HG03565 (cell line): ENCODE results near the gene HSP90AB1.

ENCODE experiments used
- ATAC-seq: cut with Tn5 transposase; IDR thresholded peaks from one replicate; pipeline ENCODE4 v1.9.1; 2021; ENCODE audit warnings: mild to moderate bottlenecking, moderate library complexity; ENCODE audit not compliant: unreplicated experiment

HSP90AB1 gene

DNA sequence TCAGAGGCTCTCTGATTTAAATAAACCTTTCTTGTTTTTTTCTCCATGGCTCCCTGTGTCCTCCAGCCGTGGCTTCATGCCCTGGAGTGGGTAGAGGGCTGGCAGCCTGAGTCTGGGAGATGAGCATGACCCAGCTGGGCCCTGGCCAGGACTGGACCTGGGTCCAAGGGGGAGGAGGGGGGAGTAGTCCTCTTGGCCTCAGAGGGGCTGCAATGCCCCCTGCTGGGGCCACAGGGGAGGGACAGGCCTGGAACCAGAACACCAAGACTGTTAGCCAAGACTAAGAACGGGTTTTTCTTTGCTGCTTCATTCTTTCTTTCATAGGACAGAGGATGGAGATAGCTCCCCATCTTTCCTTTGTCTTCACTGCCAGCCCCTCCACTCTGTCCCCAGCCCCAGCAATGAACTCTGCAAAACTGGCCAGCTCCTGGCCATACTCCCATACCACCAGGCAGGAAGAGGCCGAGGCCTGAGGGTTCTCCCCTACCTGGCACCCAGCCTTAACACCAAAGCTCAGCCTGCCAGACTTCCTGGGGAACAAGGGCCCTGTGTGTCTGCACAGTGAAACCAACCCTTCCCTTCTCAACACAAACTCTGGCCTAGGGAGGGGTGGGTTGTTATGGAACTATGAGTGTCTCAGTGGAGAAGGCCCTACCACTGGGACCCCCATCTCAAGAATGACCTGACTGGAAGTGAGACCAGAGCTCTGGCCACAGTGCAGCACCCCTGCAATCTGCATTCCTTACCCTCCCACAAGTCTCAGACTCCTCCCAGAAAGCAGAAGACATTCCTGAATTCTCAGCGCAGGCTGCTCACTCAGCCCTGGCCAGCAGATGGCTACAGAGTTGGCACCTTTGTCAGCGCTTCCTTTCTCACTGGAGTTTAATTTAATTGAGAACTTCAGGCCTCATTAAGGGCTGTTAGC lies 12.5 kb upstream of the HSP90AB1 start:
- ATAC-seq: no peak

DNA sequence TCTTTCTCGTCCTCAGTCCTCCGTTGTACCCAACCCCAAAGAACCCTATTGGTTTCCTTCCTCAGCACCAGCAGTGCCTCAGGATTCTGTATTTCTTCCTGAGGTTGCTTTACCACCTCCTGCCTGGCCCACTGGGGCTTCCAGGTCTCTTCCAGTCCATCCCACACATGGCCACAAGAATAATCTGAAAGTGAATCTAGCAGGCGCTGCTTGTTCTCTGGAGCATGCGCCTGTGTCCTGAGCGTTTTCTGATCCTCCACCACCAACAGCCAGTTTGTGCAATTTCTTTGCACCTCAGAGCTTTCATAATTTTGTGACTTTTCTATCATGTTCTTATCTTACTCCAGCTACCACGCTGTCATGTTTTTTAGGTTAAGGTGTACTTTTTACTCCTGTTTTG lies 11.6 kb upstream of the HSP90AB1 start:
- no peak for ATAC-seq

DNA sequence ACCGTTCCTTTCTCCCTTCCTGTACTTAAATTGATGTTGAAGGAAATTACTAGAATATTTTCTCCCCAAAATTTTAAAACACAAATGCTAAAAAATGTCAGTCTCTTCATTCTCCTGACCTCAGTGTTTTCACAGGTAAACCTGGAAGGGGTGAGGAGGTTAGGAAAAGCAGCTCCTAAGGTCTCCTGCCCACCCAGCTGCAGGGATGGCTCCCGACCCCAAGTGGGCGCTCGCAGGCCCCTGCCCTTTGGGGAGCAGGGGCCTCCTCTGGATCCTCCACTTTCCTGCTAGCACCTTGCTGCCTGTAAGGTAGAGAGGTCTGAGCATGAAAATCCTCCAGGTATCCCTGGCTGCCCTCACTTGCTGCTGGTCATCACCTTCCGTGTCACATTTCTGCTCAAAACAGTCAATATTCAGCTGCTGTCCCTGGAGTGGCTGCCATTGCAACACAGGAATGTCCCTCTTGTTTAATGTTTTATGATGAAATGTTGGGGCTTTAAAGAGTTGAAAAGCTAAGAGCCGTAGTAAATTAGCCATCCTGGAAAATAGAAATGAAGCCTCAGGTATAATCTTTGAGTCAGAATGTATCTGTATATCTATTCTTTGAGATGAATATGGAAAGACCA lies 10.9 kb upstream of the HSP90AB1 start:
- no peak for ATAC-seq

DNA sequence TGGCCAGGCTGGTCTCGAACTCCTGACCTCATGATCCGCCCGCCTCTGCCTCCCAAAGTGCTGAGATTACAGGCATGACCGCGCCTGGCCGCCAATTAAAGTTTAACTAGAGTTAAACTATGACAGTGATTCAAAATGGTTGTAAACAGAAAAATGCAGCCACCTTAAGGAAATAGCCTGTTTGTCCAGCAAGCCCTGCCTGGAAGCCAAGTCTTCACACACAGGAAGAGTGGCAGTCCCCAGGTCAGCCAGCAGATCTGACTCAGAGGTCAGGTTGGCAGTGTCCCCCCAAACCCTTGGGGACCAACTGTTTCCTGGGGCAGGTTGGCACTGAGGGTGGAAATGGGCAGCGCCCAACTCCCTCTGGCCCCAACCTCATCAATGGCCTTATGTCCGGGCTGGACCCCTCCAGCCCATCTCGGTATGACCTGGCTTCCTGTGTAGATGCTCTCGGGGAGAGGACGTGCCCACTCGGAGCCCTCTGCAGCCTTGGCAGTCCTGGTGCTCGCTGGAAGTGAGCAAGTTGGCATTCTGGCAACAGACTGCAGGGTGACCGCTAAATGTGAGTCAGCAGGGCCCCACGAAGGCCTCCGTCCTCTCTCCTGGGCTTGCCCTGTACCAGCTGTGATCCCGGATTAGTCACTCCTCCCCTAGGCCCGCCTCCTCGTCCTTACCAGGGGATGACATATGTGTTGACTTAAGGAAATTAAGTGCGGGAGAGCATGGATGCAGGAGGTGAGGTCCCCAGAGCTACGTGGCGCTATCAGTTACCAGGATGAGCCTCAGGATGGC lies 9.7 kb upstream of the HSP90AB1 start:
- ATAC-seq: no peak

DNA sequence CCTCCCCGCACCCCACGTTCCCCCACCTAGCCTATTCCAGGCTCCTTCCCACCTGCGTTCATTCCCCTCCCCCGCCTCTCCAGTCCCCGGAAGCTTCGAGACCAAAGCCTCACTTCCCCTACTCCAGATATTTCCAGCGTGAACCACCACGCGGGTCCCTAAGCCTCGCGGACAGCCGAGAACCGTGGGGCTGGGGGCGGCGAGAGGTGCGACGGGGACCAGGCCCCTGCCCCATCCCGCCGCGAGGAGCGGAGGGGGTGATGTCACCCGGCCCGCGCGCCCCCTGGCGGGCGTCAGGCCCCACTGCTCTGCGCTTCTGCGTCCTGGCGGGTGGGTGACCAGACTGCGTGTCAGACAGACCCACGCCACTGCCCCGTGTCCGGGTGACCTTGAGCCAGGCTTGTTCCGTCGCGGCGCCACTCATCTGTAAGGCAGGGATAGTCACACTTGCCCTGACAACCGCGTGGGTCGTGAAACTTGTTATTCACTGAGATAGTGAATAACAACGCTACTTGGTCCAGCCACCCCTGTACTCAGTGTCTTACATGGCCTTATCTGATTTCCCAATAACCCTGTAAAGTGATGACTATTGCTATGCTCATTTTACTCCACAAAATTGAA lies 9.0 kb upstream of the HSP90AB1 start:
- ATAC-seq: peak; percentile 71

DNA sequence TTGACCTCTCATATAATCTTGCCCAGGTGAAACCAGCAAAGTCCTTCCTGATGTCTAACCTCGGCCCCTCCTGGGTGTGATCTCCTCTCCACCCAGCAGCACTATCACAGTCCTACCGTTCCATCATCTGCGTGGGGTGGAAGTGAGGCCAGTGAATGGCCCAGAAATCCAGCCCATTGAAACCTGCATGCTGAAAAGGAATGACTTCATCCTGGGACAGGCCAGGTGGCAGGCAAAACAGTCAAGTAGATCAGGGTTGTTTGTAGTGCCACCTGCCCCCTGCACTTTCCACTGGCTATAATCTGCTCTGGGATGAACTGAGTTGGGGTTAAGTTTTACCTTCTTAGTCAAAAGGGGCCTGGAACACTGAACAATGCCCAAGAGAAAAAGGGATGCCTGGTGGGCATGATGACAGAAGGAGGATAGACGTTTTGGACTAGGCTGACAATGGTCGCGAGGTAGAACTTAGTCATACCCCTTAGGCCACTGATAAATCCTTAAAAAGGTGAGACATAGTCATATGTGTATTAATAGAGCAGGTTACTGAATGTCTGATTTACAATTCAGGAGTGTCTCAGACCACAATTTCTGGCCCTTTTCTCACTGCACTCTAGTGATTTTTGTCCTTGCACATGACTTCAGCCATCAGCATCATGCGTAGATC lies 8.1 kb upstream of the HSP90AB1 start:
- no peak for ATAC-seq

DNA sequence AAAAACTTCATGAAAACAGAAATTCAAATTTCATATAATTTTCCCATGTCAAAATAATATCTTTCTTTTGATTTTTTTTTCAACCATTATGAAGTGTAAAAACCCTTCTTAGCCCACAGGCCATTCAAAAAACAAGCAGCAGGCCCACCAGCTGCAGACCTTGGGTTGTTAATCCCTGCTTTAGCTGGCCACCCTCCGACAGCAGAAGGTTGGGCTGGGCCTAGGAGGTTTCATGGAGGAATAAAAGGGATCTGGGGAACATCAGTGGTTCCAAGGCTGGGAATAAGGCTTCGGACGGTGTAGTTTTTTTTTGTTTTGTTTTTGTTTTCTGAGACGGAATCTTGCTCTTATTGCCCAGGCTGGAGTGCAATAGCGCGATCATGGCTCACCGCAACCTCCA lies 3.6 kb upstream of the HSP90AB1 start:
- ATAC-seq: no peak

DNA sequence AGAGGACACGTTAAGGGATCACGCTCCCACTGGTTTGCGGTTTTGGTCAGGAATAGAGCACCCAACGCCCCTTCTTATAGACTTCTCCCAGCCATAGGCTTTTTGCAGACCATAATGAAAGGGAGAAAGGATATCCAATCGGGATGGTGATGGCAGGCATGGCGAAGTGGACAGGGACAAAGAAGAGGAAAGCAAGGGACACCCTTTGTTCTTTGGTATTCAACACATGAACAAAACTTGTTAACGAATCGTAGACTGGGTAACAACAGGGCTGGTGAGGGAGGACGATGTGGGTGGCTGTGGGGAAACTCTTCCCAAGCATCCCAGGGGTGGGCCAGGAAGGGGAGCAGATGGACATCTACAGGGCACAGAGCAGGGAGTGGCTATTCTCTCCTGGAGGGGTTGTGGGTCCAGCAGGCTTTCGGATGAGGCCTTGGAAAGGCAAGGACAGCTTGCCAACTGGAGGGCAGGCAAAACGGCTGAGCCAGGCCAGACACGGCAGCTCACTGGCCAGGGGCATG lies 1.4 kb upstream of the HSP90AB1 start:
- ATAC-seq: no peak

DNA sequence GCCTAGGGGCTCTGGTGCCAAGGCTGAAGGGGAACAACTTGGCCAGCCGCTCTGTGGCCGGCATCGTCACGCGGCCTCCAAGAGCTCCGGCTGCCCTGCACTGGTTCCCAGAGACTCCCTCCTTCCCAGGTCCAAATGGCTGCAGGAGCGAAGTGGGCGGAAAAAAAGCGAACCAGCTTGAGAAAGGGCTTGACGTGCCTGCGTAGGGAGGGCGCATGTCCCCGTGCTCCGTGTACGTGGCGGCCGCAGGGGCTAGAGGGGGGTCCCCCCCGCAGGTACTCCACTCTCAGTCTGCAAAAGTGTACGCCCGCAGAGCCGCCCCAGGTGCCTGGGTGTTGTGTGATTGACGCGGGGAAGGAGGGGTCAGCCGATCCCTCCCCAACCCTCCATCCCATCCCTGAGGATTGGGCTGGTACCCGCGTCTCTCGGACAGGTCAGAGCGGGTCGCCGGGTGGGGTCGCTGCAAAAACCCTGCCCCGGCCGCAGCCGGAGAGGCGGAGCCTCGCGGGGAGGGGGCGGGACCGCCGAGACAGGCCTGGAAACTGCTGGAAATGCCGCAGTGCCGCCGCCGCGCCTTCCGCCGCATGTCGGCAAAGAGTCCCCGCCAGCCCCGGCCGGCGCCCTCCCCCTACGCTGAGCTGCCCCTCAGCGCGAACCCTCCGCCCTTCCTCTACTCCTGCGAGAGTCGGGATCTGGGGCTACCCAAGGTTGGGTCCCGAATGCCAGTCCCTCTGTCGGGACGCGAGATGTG lies 814 bp upstream of the HSP90AB1 start:
- peak; percentile 41 for ATAC-seq

DNA sequence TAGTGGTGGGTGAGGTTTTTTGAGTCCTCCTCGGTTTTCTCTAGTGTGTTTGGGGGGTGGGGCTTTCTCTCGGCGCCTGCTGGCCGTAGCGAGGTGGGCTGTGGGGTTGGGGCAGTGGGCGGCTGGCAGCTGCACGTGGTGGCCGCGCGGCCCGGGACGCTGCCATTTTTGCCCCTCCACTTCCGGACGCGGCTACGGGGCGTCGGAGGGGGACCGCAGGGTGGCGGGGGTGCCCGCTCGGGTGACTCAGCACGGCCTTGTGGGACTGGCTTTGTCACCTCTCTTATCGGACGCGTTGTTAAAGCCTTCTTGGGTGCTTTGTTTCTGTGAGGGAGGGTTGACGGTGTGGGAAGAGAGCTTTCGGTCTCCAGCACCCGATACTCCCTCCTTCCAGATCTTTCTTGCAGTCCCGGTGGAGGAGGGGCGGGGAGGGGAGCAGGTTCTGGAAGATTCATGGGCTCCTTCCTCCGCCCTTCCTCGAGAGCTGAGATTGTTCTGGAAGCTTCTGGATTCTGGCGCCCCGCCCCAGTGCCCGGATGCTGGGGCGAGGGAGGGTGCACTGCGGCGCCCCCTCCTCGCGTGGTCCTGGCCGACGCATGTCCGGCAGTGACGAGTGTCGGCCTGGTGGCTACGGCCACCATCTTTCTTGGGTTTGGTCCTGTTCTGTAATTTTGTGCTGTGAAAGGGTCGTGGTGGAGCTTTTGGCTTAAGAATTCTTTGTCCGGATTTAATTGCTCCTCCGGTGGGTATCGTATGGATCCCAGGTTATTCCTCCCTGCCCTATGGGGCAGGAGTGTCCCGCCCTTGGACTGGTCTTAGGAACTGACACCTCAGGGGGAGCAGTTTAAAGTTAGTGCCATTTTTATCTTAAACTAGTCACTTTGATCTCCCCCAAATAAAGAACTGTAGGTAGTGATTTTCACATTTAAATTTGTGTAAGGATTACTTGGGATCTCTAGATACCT lies 719 bp downstream of the HSP90AB1 start:
- peak; percentile 7 for ATAC-seq

DNA sequence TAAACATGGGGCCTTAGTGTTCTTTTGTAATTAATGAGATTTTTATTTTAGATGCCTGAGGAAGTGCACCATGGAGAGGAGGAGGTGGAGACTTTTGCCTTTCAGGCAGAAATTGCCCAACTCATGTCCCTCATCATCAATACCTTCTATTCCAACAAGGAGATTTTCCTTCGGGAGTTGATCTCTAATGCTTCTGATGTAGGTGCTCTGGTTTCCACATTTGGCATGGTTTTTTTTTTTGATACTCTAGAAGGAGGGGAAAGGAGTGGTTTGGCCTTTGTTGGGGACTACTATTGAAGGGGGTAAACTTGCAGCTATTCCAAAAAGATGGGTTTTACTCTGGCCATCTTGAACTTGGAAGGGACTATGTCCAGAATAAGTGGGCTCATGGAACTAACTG lies 1.7 kb downstream of the HSP90AB1 start:
- ATAC-seq: no peak

DNA sequence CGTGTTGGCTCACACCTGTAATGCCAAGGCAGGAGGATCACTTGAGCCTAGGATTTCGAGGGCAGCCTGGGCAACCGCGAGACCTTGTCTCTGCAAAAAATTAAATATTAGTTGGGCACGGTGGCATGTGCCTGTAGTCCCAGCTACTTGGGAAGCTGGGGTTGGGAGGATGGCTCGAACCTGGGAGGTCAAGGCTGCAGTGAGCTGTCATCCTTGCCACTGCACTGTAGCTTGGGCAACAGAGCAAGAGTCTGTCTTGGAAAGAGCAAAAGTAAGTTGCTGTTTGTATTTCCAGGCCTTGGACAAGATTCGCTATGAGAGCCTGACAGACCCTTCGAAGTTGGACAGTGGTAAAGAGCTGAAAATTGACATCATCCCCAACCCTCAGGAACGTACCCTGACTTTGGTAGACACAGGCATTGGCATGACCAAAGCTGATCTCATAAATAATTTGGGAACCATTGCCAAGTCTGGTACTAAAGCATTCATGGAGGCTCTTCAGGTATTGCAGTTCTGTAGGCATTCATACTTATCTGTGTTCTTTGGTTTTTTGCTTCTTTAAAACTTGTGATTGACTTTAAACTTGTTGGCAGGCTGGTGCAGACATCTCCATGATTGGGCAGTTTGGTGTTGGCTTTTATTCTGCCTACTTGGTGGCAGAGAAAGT lies 2.3 kb downstream of the HSP90AB1 start:
- no peak for ATAC-seq

DNA sequence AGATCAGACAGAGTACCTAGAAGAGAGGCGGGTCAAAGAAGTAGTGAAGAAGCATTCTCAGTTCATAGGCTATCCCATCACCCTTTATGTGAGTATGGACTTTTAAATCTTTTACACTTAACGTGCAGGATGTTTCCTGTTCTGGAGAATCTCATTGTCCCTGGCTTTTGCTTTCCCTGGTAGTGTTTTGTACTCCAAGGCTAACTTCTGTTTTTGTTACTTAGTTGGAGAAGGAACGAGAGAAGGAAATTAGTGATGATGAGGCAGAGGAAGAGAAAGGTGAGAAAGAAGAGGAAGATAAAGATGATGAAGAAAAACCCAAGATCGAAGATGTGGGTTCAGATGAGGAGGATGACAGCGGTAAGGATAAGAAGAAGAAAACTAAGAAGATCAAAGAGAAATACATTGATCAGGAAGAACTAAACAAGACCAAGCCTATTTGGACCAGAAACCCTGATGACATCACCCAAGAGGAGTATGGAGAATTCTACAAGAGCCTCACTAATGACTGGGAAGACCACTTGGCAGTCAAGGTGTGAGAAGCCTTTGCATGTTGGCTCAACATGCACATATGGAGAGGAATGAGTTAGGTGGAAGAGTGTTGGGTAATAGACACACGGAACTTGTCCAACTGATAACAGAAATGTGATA lies 3.3 kb downstream of the HSP90AB1 start:
- ATAC-seq: no peak

DNA sequence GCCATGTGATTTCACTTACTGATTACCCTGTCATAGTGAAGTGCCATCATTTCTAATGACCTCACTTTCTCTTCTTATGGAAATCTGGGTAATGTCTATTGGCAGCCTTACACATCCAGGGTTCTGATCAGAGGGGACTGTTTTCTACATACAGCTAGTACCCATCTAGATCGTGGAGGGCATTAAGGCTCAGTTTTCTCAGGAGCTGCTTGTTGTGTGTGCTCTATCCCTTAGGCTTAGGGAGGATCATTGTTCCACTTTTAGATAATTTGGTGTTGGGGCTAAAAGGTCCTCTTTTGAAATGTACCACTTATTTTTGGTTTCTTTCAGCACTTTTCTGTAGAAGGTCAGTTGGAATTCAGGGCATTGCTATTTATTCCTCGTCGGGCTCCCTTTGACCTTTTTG lies 3.8 kb downstream of the HSP90AB1 start:
- no peak for ATAC-seq

DNA sequence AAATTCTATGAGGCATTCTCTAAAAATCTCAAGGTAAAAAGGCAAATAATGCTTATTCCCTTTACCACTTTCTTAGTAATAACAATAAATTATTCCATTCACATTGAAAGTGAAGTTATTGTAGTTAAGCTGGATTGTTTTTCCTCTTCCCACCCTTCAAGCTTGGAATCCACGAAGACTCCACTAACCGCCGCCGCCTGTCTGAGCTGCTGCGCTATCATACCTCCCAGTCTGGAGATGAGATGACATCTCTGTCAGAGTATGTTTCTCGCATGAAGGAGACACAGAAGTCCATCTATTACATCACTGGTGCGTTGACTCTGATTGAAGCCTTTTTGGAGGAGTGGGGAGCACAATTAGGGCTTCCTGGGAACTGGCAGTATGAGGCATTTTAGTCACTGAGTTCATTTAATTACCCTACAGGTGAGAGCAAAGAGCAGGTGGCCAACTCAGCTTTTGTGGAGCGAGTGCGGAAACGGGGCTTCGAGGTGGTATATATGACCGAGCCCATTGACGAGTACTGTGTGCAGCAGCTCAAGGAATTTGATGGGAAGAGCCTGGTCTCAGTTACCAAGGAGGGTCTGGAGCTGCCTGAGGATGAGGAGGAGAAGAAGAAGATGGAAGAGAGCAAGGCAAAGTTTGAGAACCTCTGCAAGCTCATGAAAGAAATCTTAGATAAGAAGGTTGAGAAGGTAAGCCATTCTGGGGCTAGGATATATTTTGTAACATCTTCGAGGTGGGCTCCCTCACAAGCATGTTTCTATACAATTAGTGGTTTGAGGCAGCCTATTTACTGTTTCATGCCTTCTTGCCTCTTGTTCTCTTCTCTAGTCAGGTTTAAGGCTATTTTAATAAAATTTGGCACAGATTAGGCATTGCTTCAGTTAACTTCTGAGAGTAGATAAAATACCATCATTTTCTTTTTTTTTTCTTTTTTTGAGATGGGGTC lies 4.9 kb downstream of the HSP90AB1 start:
- ATAC-seq: no peak
